CD4-positive, alpha-beta T cell treated with Interleukin-17A for 1 hour (primary cell): Measurements from ENCODE around the gene TMEM141.
"Not testable (repeated sequence)": the region's sequence is repeated elsewhere in the genome, so short reads cannot be mapped to it uniquely, and the experiment has no call there.

ENCODE experiments used
- DNase-seq: peaks from one replicate; pipeline ENCODE4 v3.0.0-alpha.2; 2020

The TMEM141 gene

GRCh38 chr9:136774416-136775045 lies 16.6 kb upstream of the TMEM141 start:
- no peak for DNase-seq

- DNase-seq: no peak
Observed at GRCh38 chr9:136775191-136775590, 16.0 kb upstream of the TMEM141 start.

- no peak for DNase-seq
Observed at GRCh38 chr9:136776947-136777346, 14.2 kb upstream of the TMEM141 start.

GRCh38 chr9:136777359-136777758 lies 13.8 kb upstream of the TMEM141 start:
- no peak for DNase-seq

GRCh38 chr9:136779808-136780207 lies 11.3 kb upstream of the TMEM141 start:
- no peak for DNase-seq

- DNase-seq: no peak
Observed at GRCh38 chr9:136782452-136782851, 8.7 kb upstream of the TMEM141 start.

GRCh38 chr9:136784249-136784996 lies 6.7 kb upstream of the TMEM141 start:
- peak; percentile 51 for DNase-seq

- DNase-seq: peak; percentile 66
Observed at GRCh38 chr9:136784997-136785361, 6.2 kb upstream of the TMEM141 start.

- not testable (repeated sequence) for DNase-seq
Observed at GRCh38 chr9:136785565-136786355, 5.4 kb upstream of the TMEM141 start.

GRCh38 chr9:136786451-136786850 lies 4.7 kb upstream of the TMEM141 start:
- DNase-seq: no peak

GRCh38 chr9:136786983-136787382 lies 4.2 kb upstream of the TMEM141 start:
- DNase-seq: not testable (repeated sequence)

GRCh38 chr9:136787690-136788400 lies 3.3 kb upstream of the TMEM141 start:
- peak; percentile 85 for DNase-seq

- DNase-seq: not testable (repeated sequence)
Observed at GRCh38 chr9:136788644-136789522, 2.3 kb upstream of the TMEM141 start.

- DNase-seq: no peak
Observed at GRCh38 chr9:136789523-136789937, 1.6 kb upstream of the TMEM141 start.

GRCh38 chr9:136791516-136792276 lies 552 bp downstream of the TMEM141 start:
- peak; percentile 78 for DNase-seq

GRCh38 chr9:136792321-136793085 lies 1.4 kb downstream of the TMEM141 start:
- no peak for DNase-seq

- no peak for DNase-seq
Observed at GRCh38 chr9:136793086-136793946, 2.2 kb downstream of the TMEM141 start.

GRCh38 chr9:136794281-136794999 lies 3.3 kb downstream of the TMEM141 start:
- no peak for DNase-seq

- no peak for DNase-seq
Observed at GRCh38 chr9:136795000-136795348, 3.8 kb downstream of the TMEM141 start.
